ENCODE data around the gene STMP1.

STMP1 gene

DNA sequence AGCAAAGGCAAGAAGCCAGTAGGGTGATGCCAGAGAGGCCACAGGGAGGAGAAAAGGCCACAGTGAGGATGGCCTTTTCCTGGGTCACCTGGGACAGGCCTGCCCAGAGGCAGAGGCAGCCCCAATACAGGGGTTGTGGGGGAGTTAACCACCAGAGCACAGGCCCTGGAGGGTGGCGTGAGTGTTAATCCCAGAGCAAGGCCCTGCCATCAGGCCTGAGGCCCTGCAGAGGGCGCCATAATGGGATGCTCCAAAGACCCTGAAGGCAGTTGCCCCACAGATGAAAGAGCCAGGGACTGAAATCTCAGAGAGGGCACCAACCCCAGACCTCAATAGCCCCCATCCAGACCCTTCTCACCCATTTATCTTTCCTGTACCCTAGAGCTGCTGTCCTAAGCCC lies 41.8 kb downstream of the STMP1 start:
- peak; percentile 47 for DNase-seq

DNA sequence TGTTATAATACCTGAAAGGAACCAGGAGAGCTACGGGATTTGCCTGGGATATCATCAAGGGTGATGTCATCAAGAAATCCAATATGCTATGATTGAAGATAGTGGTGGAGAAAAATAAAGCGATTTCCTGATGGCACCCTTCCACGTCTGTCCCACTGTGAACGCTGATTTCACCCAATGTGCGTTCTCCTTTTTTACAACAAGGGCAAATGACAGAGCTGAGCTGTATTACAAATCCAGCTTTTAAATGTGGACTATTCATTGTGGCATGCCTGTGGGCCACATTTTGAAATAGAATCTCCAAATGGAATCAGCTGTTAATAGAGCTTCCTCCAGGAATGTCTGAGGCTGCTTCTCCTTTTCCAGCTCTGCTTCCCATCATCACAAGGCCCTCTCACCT lies 42.4 kb downstream of the STMP1 start:
- no peak for DNase-seq

DNA sequence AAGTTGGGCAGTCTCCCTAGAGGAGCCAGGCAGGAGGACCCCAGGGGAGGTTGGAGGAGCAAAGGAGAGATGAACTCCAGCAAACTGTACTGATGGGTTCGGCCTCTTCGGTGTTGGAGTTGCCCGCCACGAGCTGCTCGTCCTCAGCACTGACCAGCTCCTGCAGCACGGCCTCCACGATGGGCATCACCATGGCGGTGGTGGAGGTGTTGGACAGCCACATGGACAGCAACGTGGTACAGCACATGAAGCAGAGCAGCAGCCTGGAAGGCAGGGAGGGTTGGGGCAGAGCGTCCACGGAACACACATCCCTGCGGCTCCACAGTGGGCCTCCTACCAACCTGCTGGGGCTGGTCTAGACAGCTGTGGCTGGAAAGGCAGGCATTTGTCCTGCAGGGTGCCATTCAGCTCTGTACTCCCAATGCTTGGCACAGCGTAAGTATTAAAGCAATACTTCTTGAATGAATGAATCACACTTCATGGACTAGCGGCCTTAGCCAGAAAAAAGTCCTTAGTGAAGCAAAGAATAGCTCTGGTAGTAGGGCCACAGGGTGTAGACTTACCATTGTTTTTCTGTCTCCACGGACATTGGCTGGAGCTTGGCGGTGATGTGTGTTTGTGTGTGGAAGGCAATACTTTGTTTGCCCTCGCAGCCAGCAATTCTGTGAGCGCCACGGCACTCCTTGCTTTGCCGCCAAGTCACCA lies 43.9 kb downstream of the STMP1 start:
- peak; percentile 80 for DNase-seq

DNA sequence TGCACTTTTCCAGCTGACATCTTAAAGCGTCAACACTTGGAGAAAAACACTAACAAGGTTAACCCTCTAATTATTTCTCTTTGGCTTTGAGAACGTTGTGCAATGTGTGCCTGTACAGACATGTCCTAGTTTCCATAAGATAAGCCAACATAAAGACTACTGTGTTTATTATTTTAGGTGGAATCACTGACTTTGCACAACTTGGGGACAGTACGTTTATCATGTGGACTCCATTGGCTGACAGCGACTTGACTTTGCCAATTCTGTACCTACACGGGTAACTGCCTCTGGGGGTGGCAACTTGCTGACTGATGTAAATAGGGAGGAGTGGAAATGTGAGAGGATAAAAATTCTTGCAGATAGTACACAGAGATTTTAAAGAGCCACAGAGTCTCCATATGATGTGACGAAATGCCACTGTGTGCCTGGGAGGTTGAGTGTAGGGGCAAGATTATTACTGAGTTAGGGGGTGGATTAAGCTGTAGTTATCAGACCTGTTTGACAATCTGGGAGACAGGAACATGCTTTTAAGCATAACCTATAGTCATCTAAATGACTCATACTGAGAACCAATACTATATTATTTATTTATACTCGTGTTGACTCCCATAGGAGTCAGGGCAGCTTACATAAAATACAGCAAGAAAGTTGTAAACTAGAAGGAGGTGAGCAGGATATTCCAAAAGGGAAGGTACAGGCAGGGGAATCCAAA lies 44.7 kb downstream of the STMP1 start:
- peak; percentile 57 for DNase-seq

DNA sequence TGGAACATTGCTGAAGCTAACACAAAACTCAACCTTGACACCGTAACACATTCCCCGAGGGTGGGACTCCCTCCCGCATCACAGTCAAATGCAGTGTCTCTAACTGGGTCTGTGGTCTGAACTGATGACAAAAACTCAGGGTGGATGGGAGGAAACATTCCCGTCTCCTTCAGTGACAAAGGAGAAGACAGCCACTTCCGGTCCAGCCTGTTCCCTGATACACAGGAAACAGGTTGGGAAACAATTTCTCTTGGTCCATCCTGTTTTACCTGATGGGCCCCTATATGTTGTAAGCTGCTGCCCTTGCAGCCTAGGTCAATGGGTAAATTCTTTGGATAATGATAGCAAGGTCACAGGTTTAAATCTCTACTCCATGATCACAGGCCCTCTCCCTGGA lies 45.3 kb downstream of the STMP1 start:
- DNase-seq: no peak

DNA sequence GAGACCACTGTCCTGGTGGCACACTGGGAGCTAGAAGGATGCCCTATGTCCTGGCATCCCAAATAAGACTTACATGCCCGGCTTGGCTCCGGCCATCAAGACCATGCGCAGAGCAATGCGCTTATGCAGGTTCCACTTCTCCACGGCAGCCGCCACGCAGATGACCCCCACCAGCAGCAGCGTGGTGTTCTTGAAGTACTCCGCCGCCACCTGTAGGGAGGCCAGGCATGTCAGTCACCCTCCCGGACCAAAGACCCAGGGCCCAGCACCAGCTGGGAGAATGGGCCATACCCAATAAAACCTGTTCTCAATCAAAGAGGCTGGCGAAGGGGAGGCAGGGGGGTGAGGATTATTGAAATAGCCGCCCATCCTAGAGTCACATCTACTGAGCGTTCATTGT lies 45.7 kb downstream of the STMP1 start:
- no peak for DNase-seq

DNA sequence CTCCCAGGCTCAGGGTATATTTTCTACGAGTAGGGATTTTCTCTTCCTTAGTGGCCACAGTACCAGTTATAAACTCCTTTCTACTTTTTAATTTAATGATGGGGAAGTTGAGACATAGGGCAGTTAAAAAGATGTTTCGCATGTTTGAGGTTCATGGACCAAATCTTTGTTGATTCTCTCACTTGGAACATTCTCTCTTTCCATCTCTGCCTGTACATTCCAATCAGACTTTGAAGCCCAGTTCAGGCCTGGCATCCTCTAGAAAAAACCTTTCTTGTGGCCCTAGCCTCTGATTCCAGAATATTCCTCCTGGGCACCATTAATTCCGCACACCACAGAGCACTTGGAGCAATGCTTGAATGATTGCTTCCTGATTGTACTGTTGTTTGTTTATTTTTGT lies 47.2 kb downstream of the STMP1 start:
- DNase-seq: no peak

DNA sequence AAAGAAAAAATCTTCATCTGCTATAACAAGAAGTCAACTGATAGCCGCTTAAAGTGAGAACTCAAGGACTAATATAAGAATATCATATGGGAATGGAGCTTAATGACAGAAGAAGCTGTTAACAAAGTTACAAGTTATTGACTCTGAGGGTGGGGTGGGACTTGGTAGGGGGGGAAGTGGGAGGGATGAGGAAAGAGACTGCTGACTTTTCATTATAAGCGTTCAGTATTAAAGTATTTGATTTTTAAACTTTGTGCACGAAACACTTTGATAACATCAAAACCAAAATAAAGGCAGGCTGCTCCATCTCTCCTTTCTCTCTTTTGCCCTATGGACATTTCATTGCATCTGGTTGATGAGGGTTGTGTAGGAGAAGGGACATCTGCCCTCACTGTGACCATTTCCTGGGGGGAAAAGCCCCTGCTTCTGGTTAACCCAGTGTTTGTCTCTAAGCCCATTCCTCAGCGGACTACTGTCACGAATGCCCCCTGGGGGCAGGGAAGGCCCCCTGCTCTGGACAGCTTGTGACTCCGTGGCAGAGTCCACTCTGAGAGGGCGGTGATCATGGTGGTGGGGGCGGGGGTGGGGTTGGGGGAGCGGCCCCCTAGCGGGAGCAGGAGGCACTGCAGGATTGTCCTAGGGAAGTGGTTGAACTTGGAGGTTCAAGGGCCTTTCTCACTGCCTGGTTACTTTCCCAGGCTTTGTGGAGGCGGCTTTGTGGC lies 48.3 kb downstream of the STMP1 start:
- peak; percentile 38 for DNase-seq

DNA sequence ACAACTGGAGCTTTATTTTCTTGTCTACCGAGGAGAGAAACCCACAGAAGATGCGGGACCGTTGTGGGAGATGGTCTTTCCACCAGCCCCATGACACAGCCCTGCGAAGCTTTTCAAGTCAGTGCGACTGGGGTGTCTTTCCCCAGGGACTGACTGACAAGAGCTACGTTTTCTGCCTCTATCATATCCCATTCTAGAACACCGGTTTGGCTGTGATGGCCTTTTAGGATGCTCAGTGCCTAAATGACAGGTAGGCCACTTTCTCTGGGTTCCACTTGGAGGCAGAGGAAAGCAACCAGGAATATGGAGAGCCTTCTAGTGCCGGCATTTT lies 48.8 kb downstream of the STMP1 start:
- DNase-seq: no peak

DNA sequence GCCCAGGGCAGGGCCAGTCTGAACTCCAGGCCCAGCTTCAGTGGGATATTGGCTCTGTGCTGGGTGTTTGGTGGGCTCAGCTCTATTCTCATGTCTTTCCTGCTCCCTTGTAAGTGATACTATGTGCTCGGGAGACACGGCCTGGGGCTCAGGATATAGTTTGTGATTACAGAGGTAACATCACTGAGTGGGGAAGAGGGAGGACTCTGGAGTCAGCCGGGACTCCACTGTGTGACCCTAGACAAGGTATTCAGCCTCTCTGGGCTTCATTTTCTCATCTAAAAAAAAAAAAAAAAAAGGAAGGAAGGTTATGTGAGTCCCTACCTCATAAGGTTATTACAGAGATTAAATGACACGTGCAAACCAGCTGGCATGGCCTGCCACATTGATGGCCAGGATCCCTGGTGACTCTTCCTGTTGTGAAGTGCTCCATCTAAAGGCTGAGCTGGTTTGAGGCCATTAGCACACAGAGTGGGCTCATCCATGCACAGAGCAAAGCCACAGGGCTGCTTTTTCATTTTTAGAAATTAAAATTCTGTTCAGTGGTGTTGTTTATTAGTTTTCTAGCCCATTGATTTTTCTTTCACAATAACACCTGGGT lies 50.0 kb downstream of the STMP1 start:
- peak; percentile 77 for DNase-seq

DNA sequence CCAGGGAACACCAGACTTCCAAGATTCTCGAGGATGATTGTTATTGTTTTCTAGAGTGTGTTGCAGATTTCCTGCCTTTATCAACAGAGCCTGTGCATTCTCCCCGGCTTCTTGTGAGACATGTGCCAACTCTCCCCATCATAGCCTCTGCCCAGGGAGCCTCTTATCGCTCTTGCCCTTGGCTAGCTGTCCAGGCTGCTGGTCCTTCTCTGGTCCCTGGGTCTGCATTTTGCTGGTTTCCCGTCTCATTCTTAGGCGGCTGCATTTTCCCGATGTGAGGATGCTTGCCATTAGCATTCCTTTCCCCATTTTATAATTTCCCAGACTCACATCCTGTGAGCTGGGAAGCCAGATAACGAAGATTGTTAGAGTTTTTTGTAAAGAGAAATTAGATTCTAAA lies 50.5 kb downstream of the STMP1 start:
- DNase-seq: peak; percentile 32

DNA sequence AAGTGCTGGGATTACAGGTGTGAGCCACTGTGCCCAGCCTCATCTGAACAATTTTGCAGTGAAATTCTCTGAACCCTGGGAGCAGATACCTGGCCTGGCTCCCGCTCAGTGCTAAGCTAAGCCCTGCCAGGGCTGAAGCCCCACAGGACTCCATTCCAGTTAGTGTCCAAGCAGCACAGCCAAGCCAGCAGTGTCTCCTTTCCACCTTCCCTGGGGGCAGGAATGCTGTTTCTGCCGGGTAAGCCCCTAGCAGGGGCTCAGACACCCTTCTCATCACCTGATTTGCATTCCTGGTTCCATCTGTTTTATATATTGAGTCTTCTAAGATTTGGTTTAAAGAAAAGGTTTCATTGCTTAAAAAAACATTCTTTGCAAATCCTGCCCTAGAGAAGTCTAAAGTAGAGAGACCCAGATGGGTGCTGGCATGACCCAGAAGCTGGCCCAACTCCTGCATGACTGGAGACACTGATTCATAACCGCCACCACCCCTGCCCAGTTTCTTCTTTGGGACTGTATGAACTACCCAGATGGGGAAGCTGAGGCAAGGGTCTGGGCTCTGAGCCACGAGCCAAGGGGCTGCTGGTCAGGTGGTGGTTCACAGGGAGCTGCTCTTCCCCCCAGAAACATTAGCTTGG lies 51.6 kb downstream of the STMP1 start:
- DNase-seq: peak; percentile 17

DNA sequence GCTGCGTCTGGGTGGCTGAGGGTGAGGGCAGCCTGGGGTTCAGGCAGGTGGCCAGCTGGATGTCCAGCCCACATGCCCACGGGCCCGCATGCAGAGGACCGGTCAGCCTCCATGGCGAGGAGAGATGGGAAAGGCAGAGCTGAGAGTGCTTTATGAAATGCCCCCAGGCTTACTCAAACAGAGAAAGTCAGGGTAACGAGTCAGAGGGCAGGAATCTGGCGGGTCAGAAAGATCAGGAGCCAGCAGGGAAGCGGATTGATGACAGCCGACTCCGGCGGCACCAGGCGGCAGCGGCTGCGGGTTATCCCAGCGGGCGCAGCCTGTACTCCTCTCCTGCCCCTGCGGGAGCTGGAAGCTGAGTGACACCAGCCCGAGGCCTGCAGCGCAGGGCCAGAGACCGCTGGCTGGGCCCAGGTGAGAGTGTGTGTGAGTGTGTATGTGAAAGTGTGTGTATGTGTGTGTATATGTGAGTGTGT lies 52.3 kb downstream of the STMP1 start:
- peak; percentile 82 for DNase-seq

DNA sequence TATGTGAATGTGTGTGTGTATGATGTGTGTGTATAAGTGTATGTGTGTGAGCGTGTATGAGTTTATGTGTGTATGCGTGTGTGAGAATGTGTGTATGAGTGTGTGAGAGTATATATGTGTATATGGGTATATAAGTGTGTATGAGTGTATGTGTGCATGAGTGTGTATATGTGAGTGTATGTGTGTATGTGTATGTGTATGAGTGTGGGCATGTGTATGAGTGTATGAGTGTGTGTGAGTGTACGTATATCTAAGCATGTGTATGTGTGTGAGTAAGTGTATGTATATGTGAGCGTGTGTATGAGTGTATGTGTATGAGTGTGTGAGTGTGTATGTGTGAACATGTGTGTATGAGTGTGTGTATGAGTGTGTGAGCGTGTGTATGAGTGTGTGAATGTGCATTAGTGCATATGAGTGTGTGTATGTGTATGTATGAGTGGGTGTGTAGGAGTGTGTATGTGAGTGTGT lies 52.8 kb downstream of the STMP1 start:
- DNase-seq: no peak

DNA sequence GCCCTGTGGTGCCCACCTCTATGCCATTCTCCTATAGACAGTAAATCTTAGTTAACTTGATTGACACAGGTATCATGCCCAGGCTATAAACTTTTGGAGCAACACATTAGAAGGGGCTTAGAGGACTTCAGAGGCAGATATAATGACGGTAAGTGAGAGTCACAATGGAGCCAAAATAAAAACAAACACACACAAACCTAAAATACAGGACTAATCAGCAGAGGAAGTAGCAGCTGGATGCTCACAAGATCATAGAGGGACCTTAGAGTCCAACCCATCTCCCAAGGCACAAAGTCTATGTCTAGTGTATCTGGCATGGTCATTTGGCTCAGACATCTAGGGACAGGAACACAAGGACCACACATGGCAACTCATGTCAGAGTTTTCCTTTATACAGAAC lies 53.4 kb downstream of the STMP1 start:
- DNase-seq: peak; percentile 28

DNA sequence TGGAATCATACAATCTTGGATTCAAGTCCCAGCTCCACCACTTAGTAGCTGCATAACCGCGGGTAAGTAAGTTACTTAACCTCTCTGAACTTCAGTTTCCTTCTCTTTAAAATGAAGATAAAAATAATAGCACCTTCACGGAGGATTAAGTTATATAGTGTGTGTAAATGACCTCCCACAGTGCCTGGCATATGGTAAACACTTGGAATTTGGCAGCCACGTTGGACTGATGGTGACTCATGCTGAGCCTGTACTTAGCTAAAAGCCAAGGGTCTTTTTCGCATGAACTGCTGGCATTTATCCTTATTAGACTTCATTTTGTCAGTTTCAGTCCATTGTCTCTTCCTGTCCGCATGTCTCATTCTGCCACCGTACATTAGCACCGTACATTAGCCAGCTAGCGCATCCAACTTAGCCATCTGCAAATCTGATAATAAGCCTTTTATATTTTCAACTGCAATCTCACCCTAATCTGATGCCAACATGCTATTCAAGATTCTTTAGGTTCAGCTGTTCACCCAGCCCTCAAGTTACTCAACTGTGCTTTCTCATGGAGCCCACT lies 54.4 kb downstream of the STMP1 start:
- peak; percentile 99 for DNase-seq

DNA sequence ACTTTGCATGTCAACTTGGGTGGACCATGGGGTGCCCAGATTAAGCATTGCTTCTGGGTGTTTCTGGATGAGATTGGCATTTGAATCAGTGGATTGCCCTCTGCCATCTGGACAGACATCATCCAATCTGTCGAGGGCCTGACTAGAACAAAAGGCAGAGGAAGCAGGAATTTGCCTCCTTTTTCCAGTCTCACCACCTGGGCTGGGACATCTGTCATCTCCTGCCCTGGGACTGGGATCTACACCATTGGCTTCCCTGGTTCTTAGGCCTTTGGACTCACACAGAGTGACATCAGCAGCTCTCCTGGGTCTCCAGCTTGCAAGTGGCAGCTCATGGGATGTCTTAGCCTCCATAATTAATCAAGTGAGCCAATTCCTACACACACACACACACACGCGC lies 55.4 kb downstream of the STMP1 start:
- peak; percentile 83 for DNase-seq

DNA sequence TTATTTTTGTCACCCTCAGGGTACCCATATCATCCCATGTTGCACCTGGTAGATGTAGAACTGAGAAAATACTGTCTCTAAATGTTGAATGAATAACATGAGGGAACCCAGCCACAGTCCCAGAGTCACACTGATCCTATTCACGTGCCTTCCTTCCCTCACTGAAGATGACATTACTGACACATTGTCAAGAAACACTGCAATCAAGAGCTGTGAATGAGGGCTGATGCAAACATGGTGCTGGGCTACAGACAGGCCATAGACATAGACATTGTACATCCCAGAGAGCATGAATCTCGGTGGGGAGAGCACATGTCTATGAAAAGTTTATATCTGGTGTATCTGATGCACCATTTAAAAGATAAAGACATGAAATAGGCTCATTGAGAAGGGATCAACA lies 55.9 kb downstream of the STMP1 start:
- no peak for DNase-seq

DNA sequence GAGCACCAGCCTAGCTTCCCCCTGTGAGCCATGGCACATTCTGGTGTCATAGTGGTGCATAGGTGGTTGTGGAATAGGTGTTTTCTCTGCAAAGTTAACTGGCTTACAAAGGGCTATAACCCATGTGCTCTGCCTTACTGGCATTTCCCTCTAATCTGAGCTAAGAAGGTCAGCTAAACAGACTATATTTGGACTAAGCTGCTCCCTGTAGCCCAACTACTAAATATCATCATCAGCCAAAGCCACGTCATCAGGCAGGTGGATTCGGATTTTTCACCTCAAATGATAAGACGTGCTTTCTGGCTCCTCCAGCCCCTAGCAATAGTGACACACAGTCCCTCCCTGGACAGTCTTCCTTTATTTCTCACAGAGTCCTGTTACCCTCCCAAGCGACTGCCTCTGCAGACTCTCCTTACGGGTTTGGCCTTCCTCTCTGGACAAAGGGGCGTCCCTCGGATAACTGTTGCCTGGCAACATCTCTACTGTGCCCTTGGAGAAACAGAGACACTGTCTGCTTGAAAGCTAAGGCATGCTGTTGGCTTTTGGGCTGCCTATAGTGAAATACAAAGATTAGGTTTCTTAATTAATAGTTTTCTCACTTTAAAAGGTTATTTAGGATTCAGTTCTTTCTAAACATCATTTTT lies 56.6 kb downstream of the STMP1 start:
- DNase-seq: peak; percentile 15

DNA sequence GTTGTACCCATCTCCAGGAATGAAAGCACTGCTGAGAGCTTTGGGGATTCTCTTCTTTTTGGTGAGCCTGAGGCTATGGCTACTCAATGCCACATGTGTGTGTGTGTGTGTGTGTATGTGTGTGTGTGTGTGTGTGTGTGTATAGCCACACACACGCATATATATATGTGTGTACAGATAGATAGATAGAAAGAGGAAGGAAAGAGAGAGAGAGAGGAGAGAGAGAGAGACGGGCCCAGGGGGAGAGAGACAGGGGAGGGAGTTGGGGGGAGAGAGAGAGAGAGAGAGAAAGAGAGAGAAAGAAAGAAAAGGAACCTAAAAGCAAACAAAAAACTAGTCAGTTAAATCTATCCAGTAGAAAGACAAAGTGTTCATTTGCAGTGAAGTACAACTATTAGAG lies 57.4 kb downstream of the STMP1 start:
- DNase-seq: peak; percentile 18

DNA sequence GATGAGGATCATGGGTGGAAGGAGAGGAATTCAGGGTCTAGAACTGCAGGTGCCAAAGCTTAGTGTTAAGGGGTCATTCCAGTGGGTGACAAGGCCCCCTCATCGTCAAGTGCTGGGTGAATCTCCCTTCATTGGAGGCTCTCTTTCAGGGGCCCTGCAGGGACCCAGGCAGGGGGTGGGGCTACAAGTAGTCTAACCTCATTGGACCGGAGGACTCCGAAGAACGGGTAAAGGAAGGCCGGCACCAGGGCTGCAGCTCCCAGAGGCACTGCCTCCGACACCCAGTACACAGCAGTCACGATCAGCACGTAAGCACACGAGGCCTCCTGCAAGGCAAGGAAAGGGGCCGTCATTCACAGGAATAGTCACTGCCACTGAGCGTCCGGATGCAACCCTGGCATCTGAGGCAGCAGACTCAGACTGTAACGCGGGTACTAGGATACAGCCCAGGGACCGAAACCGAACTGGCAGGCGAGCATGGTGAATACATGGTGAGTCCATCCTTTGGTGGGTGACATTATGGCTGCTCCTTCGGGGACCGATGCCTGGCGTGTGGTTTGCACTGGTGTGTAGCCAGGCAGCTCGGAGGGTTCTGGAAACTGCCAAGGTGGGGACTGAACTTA lies 59.0 kb downstream of the STMP1 start:
- DNase-seq: no peak

DNA sequence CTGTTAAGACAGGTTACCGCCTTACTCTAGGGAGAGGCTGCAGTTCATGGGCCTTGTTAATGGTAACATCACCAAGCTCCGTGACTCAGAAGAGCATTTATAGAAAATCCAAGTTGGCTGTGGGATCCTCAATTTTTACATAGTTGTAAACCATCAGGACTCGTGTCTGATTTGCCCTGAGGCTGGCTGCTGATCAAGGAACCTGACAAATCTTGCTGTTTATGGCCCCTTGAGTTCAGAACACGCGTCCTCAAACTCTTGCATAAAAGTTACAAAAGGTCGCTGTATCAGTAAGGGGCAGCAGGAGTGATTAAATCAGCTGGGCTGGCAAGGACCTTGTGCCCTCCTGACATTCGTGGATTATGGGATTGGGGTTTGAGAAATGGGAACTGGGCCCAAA lies 61.1 kb downstream of the STMP1 start:
- no peak for DNase-seq

All from NCI-H69 (cell line).